ENCODE measurements around the gene PKD1L1.
A peak's percentile ranks its signal among the peaks of the same experiment; 100 is the strongest.
"Not testable (repeated sequence)": the region's sequence is repeated elsewhere in the genome, so short reads cannot be mapped to it uniquely, and the experiment has no call there.

PKD1L1 gene

DNA sequence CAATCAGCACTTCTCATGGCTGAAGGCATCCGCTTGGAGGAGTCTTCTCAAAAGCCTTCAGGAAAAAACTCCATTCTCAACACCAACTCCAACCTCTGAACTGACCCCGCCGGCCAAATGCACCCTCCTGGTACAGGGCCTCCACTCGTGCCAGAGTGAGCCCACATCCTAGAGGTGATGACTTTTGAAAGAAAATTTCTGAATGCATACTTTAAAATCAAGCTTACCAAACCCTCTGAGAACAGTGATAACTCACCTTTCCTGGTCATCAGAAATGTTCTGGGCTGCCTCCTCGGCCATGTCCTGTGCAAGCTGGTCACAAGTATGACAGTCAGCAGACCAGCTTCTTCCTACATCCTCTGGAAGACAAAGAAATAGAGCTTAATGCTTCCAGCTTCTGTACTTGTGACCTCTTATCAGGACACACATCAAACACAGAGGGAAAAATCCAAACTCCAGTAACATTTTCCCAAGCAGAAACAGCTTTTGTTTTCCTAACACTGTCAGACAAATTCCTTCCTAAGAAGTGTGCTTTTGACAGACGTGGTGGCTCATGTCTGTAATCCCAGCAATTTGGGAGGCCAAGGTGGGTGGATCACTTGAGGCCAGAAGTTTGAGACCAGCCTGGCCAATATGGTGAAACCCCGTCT, at the start of gene PKD1L1:
Gene PKD1L1, minus strand, starts transcription at position 326 of the 650 bp plus-strand sequence. Its CDS starts 26 bp downstream, at position 300.
- no peak for DNase-seq

- DNase-seq, result no peak
These were observed 44.2 kb upstream of the PKD1L1 start for GRCh38 chr7:47992446-47992845.

- DNase-seq, result peak; percentile 43
These were observed 43.6 kb upstream of the PKD1L1 start for GRCh38 chr7:47991741-47992311.

- DNase-seq, result no peak
These were observed 43.0 kb upstream of the PKD1L1 start for GRCh38 chr7:47991270-47991669.

DNA sequence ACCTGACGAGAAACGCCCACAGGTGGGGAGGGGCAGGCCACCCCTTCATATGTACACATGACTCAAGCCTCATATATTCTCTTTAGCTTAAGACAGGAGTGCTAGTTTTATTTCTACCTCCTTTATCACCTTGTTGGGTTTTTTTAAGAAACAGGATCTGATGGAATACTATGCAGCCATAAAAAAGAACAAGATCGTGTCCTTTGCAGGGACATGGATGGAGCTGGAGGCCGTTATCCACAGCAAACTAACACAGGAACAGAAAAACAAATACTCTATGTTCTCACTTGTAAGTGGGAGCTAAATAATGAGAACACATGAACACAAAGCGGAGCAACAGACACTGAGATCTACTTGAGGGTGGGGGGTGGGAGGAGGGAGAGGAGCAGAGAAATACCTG, 42.3 kb upstream of the PKD1L1 start:
- no peak for DNase-seq

GRCh38 chr7:47989607-47990400, 41.5 kb upstream of the PKD1L1 start:
- DNase-seq, result not testable (repeated sequence)

DNA sequence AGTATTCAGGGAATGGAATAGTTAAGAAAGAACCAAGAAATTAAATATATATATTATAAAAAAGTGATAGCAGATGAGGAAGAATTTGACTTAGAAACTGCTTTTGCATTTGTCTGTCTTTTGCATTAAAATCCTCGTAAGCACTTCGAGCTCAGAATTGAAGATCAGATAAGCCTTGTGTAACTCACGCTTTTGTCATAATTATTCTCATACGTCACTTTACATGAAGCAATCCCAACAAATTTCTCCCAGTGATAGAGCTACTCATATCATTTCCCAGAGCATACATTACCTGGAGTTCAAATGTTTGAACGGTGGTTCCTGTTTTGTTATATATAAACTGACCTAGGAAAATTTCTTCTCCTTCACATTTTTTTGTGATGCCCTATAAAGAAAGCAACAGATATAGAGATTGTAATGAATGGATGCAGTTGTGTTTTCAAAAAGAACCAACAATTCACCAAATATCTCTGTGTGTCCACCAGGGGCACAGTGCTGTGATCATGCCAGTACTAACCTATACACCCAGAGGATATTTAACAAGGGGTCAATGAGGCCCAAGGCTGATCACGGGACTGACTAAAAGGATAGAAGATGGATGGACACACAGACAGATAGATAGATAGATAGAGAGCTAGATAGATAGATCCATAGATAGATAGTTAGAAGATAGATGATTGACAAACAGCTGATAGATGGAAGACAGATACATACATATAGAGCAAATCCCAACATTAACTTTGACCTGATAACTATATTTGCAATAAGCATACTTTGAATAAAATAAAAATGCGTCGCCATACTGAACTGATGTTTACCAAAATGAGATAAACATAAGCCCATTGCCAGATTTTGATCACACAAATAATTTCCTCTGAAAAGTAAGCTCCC, 40.5 kb upstream of the PKD1L1 start:
- DNase-seq, result no peak

DNA sequence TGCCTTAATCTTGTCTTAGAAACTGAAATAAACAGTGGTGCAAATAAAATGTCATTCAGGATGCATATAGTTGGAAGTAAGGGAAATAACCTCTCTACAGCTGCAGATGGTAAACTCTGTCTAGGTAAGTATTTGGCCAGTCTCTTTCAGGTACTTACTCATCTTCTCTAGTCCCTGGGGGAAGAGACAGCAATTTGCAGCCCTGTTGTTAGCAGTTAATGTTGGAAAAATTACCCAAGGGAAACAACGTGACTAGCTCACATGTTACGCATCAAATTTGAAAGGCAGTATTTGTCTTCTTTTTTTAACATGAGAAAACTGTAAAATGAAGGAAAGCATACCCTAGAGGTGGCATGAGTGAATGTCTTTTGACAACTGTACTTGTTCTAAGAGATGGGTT, 34.3 kb upstream of the PKD1L1 start:
- no peak for DNase-seq

DNA sequence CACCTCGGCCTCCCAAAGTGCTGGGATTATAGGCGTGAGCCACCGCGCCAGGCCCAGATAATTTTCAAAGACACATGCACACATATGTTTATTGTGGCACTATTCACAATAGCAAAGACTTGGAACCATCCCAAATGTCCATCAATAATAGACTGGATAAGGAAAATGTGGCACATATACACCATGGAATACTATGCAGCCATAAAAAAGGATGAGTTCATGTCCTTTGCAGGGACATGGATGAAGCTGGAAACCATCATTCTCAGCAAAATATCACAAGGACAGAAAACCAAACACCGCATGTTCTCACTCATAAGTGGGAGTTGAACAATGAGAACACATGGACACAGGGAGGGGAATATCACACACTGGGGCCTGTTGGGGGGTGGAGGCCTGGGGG, 32.4 kb upstream of the PKD1L1 start:
- DNase-seq, result not testable (repeated sequence)

DNA sequence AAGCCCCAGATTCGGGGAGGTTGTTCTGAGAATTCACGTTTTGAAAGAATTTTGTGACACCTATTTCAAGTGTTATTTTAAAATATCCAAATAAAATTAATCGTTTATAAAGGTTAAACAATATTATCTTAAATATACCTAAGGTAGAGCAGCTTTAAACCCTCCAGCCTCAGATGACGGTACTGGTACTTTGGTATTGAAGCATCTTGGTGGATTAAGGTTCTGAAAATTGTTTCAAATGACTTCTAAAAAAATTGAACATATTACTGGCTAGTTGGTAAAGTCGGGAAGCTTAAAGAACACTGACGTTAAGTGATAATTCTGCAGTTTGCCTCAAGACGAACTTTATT, 31.5 kb upstream of the PKD1L1 start:
- no peak for DNase-seq

- peak; percentile 62 for DNase-seq
These were observed 31.0 kb upstream of the PKD1L1 start, which contains the start of gene HUS1 for GRCh38 chr7:47979145-47979831. Gene HUS1, minus strand, starts transcription at chr7:47979615. Its CDS starts 96 bp downstream, at chr7:47979519.

- DNase-seq, result no peak
These were observed 30.5 kb upstream of the PKD1L1 start for GRCh38 chr7:47978790-47979144.

DNA sequence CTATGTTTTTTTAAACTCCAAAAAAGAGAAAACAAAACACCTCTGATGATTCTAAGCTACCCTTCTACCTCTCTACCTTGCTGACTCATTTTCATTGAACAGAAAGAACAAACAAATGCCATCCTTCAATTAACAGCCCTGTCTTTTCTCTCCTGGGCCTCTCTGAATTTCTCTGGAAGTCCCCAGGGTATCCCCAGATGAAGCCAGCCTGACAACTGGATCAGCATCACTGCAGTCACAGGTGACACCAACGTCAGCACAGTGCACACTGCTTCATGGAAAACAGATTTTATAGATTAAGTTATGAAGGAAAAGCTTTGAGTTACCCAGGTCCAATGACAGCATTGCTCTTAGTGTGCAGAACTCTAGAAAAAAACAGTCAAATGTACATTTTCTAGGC, 25.5 kb upstream of the PKD1L1 start:
- DNase-seq, result no peak

DNA sequence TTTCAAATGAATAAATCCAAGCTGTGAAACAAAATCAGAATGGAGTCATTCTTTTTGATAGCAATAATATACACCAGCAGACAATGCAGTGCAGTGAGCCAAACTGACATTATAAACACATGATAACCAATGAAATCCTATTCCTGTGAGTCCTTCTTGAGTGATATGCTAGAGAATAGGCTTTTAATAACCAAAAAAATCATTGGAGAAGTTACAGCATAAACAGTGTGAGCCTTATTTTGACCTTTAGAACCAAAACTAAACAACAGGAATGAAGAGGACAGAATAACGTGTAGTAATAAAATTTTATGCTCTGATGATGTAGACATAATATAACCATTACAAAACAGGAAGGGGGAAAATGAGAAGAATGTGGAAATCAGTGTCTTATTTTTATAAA, 22.5 kb upstream of the PKD1L1 start:
- DNase-seq, result no peak

DNA sequence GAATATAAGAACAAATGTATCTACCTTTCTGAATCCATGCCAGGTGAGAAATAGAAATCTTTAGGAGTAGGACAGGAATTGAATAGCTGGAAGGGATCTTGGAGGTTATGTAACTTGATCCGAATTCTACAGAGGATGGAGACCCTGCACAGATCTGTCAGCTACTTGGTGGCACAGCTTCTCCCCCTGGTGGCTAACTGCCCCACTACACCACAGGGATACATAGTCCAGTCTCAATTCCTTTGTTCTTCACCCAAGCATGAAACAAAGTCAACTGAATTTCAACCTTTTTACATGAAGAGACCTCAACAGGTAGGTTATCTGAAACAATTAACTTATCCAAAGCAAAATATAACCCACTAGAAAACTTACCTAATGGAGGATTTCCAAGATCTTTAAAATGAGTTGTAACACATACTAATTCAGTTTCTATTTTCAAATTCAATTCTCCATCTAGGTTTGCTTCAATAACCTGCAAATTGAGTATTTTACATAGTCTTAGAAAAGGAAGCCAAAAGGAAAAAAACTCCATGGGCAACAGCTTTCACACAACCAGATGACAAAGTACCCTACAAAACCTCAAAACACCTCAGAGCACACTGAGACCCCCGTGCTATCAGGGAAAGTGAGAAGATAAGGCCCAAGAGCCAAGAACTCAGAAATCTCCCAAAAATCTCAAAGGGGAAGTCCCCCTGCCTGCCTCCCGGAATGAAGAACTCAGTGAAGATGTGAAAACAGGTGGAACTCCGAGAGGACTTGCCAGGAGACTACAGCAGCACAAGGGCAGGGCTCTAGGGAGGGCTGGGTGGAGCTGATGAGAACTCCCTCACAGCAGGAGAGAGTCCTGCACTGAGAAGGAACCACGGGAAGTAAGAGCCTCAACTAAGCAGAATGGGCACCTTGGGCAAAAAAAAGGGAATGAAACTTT, 20.8 kb upstream of the PKD1L1 start:
- DNase-seq, result peak; percentile 32

DNA sequence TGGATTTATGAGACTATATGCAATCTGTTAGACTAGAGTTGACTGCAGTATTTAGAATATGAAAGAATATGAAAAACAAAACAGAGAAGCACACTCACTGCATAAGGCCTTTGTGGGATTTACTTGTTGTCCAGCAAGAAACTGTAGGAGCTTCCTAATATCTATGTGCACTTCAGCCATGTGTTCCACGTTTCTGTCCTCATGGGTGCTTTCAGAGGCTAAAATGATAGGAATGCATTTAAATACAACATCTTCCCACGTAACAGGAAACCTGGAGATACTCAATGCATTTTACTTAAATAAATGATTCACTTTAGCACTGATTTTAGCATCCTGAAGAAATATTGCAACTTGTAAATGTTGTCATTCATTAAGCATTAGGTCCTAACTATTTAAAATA, 19.4 kb upstream of the PKD1L1 start:
- DNase-seq, result no peak

GRCh38 chr7:47967123-47967522, 18.9 kb upstream of the PKD1L1 start:
- DNase-seq, result no peak

DNA sequence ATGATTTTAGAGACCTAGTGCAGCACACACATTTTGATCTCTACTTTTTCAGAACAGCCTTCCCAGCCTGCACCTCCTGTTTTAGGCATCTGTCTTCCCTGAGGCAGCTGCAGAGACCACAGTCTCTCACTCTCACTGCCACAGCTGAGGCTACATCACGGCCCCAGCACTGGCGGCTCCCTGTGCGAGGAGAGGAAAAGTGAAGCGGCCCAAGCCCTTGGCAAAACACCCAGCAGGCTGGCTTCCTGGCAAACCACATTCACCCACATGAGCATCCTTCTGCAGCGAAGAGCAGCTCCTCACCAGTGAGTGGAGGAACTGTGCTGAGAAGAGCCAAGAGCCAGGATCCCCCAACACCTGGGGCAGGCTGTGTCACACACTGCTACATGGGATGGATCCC, 17.2 kb upstream of the PKD1L1 start:
- no peak for DNase-seq

GRCh38 chr7:47962262-47962661, 14.0 kb upstream of the PKD1L1 start:
- DNase-seq, result no peak

DNA sequence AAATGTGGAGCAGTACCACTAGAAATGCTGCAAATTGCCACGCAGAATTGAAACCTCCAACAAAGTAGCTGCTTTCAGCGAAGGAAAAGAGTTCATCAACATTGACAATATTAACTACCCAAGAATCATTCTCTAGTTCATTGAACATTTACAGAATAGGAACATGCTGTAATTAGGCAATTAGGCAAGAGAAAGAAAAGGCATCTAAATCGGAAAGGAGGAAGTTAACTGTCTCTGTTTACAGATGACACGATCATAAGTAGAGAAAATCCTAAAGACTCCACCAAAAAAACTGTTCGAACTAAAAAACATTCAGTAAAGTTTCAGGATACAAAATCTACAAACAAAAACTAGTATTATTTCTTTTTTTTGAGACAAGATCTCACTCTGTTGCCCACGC, 8.9 kb upstream of the PKD1L1 start:
- no peak for DNase-seq

- DNase-seq, result no peak
These were observed 8.0 kb upstream of the PKD1L1 start for GRCh38 chr7:47956220-47956619.
